GM21423 (cell line): ENCODE results near the gene SLC38A3.

Experiments used
- ATAC-seq: cut with Tn5 transposase; IDR thresholded peaks from one replicate; pipeline ENCODE4 v1.9.1; 2021; ENCODE audit warnings: mild to moderate bottlenecking, moderate library complexity; ENCODE audit not compliant: unreplicated experiment

The SLC38A3 gene

DNA sequence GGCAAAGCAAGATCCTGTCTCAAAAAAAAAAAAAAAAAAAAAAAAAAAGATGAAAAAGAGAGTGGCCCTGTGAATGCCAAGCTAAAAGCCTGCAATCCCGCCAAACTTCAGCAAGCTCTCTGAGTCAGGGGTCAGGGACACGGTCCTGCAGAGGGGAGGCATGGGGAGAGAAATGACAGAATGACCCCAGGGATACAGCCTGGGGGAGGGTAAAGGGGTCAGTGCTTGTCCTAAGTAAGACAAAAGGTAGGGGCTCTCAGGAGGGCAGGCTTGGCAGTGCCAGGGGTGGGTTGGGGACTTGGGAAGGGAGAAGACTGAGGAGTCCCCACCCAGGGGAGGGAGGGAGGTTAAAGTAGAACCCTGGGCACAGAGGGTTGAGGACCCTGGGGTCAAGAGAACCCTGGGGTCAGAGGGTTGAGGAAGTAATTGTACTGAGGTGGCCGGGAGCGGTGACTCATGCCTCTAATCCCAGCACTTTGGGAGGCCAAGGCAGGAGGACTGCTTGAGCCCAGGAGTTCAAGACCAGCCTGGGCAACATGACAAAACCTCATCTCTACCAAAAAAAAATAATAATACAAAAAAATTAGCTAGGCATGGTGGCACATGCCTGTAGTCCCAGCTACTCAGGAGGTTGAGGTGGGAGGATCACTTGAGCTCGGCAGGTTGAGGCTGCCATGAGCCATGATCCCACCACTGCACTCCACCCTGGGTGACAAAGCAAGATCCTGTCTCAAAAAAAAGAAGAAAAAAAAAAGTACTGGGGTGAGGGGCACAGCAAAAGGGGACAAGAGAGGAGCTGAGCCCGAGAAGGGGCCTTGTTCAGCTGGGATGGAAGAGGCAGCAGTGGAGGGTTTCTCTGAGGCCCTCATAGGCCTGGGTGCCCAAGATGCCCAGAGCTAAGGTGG is 58.7 kb downstream of the SLC38A3 start:
- ATAC-seq: no peak

DNA sequence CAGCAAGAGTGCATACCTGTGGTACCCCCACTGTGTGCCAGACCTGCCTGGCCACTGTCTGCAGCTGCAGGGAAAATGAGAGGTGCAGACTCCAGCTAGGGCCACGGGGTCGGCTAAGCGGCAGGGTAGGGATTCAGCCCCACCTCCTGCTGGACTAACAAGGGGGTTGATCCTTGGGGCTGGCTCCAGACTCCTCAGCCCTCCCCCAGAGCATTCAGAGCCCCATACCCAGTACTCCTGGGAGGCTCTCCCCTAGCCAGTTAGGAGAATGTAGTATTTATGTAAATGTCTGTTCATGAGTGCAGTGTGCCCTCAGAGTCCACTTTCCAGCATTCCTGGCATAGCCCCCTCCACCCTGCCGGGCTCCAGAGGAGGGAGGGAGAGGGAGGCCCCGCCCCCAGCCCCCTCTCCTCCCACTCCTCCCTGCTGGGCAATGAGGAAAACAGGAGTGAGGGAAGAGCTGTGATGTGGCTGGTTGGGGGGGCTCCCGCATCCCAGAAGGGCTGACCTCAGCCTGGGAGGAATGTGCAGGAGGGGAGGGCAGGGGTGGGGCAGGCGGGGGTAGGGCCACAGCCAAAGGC is 59.4 kb downstream of the SLC38A3 start:
- no peak for ATAC-seq

DNA sequence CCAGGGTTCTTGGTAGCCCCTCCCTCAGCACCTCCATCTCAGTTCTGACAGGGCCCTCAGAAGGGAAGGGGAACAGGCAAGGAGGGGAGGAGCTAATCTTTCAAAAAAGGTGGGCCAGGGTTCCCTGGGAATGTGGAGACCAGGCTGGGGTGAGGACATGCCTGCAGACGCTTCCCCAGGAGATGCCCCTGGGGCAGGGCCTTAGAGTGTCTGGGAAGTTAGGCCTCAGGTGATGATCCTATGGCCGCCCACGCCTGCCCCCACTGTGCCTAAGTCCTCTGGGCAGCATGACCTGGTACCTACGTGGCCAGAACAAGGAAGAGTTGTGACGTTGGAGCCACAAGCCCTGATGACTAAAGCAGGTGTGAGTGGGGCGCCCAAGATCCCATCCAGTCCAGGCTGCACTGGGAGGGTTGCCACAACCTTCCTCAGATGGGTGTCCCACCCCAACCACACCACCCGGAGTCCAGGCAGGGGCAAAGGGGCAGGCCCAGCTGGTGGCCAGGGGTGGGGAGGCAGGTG is 60.0 kb downstream of the SLC38A3 start:
- ATAC-seq: no peak

DNA sequence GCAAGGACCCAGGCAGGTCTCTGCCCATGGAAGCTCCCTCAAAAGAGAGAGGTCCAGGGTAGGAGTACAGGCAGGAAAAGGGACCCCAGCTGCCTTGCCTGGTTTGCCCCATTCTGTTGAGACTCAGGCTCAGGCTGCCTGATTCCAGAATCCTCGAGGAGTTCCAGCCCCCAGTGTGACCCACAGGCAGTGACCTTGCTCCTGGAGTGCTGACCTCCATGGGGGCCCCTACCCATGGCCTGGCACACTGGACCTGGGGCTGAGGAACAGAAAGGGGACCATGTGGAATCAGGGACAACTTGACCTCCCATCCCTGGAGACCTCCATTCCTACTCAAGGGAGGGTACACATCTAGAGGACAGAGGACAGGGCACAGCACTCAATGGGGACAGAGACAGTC is 60.5 kb downstream of the SLC38A3 start:
- no peak for ATAC-seq

DNA sequence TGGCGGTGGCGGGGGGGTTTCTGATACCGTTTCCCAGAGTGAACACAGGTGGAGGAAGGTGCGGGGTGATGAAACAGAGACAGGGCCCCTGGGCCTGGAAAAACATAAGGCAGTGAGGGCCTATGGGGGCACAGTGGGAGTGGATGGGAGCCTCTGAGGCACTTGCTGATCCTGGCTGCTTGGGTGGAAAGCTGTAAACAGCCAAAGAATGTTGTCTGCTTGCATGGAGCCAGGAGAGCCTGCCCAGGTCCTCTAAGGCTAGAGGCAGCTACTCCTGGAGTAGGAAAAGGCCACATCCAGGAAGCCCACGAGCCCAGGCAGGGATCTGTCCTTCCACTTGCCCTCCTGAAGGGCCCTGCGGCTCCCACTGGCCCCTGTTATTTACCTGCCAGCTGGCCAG is 60.9 kb downstream of the SLC38A3 start:
- ATAC-seq: no peak

DNA sequence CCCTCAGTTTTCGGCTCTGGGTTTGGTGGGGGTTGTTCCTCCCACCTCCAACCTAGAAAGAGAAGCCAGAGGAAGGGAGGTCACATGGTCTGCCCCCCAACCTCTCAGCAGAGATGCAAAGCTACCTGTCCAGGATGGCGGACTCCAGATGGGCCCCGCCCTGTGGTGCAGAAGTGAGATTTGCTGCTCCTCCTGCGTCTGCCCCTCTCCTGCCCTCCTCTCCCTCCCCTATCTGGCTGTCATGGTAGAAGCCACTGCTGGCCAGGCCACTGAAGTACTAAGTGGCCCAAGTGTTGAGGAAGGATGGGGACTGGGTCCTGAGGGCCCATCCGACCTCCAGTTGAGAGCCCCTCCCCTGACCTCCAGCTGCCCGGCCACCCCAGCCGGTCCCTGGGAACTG is 61.8 kb downstream of the SLC38A3 start:
- no peak for ATAC-seq

DNA sequence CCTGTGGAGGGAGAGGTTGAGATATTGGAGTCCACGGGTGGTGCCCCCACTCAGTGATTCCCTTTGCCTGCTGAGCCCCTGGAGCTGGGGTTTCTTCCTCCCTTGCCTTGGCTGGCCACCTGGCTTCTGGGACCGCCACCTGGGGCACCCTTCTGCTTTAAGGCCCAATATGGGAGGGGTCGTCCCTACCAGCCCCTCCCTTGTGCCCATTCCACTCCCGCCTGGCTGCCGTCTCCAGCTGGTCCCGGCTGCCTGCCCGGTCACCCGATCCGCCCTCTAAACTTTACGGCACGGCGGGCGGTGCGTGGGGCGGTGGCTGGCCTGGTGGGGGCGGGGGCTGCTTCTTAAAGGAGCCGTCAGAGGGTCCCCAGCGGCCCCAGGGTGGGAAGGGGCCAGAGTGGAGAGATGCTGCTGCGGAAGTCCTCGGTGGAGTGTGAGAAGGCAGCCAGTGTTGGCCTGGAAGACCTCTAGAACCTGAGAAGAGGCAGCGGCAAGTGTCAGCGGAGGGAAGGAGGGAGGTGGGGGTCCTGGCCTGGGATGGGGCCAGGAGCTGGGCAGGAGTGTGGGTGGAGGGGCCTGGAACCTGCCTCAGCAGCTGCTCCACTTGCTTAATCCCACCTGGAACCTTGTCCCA is 62.3 kb downstream of the SLC38A3 start:
- ATAC-seq: no peak

DNA sequence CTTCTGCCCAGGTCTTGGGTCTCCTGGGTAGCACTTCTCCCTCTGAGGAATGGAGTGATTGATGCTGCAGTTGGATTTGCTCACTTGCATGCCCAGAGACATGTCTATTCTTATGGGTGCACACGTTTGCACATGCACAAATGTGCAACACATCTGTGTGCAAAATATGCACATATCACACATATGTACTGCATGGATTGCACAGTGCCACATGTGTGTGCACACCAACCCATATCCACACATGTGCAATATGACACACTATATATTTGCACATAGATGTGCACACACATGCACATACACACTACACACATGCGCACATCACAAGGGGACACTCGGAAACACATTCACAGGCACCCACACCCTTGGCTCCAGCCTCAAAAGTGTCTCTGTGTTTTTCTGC is 63.2 kb downstream of the SLC38A3 start:
- ATAC-seq: no peak

DNA sequence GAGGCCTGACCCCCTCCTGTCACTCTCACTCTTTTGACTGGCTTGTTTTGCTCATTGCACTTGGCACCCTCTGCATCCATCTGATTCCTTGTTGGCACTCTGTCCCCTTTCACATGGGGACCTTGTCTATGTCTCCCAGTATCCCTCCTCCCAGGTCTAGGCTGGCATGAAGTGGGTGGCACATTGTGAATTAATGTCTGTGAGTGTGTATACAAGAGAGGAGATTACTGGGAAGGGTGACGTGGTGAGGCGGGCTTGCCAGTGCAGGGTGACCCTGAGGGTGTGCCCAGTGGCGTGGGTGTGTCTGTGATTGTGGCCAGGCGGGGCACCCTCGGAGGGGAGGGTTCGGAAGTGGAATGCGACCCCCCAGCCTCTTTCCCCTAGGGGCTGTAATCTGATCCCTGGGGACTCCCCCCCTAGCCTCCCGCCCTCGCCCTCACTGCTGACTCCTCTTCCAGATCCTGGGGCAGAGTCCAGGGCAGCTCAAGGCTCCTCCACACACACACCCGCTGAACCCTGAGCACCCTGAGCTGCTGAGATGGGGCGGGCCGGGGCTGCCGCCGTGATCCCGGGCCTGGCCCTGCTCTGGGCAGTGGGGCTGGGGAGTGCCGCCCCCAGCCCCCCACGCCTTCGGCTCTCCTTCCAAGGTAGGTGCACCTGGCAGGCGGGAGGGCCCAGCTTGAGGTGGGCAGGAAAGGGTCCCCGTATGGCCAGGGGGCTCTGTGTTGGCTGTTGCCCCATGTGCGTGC is 63.8 kb downstream of the SLC38A3 start, which contains the start of gene SEMA3B:
Gene SEMA3B, plus strand, starts transcription at position 445 of the 749 bp plus-strand sequence. Its CDS starts 94 bp downstream, at position 539.
- no peak for ATAC-seq

DNA sequence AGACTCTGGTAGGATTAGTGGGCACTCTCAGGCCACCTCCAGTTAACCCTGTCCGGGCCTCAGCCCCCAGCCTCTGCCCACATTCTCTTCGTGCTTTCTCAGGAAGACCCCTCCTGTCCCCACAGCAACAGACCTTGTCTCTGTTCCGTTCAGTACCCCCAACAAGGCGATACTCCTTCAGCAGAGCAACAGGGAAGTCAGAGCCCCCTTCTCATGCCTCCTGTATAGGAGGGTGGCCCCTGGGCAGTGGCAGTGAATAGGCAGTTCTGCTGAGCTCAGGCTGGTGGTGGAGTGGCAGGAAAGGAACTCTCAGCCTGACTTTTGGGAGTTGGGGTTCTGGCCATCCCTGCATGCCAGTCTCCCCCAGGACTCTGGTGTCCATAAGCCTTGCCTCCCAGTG is 64.4 kb downstream of the SLC38A3 start:
- ATAC-seq: no peak

DNA sequence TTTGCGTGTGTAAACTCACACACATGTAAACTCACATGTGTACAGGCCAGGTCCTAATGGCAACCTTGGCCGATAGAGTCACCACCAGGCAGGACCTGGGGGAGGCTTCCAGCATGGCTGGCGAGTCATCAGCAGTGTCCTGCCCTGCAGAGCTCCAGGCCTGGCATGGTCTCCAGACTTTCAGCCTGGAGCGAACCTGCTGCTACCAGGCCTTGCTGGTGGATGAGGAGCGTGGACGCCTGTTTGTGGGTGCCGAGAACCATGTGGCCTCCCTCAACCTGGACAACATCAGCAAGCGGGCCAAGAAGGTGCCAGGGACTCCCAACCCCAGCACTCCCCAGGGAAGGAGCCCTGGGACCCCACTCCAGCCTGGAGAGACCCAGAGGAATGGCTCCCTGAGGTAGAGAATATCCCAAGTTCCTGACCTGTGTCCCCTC is 64.9 kb downstream of the SLC38A3 start:
- ATAC-seq: no peak

DNA sequence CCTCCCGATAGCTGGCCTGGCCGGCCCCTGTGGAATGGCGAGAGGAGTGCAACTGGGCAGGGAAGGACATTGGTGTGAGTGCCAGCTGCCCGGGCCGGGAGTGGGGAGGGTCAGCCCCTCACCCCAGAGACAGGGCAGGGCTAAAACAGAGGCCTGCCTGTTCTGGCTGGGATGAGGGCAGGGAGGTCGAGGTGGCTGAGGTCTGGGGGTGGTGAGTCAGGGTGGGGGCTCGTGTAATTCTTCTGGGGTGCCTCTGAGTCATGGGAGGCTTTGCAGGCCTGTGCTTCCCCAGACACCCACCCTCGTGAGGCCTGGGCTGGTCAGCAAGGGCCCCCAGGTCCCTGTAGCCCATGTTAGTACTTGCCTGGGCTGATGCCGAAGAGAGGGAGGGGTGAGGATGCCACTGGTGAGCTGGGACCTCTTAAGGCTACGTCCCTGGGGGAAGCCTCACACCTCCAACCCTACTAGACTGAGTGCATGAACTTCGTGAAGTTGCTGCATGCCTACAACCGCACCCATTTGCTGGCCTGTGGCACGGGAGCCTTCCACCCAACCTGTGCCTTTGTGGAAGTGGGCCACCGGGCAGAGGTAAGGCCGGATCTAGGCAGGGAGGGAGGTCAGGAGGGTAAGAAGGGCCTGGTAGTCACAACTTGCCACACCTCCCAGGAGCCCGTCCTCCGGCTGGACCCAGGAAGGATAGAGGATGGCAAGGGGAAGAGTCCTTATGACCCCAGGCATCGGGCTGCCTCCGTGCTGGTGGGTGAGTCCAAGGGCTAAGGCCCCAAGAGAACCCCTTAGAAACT is 65.6 kb downstream of the SLC38A3 start:
- no peak for ATAC-seq
